Epithelial cell of esophagus (primary cell): ENCODE results near the gene ABHD16B.

Experiments
- DNase-seq: peaks from one replicate; pipeline ENCODE4 v3.0.0; 2010; ENCODE audit warnings: low read depth
- H3K4me3 ChIP-seq: 2 replicates; pipeline ENCODE4 v1.5.1; 2011; ENCODE audit warnings: mild to moderate bottlenecking, low read length, control low read depth
- TF ChIP-seq, protein P1 (sequence below): IDR thresholded peaks from 2 replicates; pipeline ENCODE4 v1.5.1; 2011; ENCODE audit warnings: low read depth, mild to moderate bottlenecking, low read length, control low read depth, inconsistent platforms; ENCODE audit not compliant: insufficient read depth; ENCODE audit errors: missing control alignments

Gene ABHD16B

DNA sequence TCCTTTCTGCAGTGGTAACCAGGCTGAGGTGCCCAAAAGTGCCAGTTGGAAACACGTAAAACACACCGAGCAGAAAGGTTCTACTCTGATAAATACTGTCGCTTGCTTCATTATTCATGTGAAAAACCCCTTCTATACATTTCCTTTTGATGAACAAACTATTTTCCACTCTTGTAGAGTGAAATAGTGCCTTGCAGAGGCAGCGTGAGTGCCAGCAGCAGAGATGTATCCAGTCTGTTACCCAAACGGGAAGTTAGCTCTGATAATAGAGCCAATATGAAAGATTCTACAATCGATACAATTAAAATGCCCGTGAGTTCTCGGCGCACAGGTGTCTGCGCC is 31.7 kb upstream of the ABHD16B start:
- no peak overlapping the region for H3K4me3 ChIP-seq
- TF ChIP-seq, protein P1, sequence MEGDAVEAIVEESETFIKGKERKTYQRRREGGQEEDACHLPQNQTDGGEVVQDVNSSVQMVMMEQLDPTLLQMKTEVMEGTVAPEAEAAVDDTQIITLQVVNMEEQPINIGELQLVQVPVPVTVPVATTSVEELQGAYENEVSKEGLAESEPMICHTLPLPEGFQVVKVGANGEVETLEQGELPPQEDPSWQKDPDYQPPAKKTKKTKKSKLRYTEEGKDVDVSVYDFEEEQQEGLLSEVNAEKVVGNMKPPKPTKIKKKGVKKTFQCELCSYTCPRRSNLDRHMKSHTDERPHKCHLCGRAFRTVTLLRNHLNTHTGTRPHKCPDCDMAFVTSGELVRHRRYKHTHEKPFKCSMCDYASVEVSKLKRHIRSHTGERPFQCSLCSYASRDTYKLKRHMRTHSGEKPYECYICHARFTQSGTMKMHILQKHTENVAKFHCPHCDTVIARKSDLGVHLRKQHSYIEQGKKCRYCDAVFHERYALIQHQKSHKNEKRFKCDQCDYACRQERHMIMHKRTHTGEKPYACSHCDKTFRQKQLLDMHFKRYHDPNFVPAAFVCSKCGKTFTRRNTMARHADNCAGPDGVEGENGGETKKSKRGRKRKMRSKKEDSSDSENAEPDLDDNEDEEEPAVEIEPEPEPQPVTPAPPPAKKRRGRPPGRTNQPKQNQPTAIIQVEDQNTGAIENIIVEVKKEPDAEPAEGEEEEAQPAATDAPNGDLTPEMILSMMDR: no peak
- DNase-seq: no peak

DNA sequence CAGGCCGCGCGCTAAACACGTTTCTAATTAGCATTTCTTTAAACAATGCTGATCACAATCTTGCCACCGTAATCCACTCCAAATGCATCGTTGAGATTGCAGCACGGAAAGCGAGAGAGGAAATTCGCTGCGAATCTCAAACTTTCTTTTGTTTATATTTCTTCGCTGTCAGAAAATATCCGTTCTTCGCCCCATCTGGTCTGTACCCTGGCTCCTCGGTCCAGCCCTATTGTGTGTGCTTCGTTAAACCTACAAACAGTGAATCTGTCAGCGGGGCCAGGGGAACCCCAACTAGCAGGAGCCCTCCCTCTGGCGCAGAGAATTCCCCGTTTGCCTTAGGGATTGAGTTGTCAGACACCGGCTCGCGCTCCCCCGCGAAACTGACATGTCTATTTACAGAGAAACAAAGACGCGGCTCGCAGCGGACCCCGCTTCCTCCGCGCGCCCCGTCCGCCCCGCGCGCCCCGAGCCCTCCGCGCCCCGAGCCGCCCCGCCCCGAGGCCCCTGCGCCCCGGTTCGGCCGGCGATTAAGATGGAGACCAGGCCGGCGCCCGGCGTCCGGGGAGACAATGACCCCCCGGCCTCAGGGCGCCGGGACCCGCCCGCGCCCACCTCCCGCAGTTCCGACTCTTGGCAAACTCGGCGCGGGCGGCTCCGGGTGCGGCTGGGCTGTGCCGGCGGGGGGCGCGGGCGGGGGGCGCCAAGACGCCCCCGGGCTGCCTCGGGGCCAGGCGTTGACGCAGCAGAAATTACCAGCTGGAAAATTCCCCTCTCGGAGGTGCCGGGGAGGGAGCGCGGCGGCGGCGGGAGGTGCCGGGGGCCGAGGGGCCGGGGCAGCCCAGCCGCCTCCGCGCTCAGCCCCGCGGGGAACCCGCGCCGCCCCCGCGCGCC is 31.1 kb upstream of the ABHD16B start:
- TF ChIP-seq, protein P1: no peak
- peak; percentile 14 for DNase-seq
- H3K4me3 ChIP-seq: peak overlapping the region; percentile 18

DNA sequence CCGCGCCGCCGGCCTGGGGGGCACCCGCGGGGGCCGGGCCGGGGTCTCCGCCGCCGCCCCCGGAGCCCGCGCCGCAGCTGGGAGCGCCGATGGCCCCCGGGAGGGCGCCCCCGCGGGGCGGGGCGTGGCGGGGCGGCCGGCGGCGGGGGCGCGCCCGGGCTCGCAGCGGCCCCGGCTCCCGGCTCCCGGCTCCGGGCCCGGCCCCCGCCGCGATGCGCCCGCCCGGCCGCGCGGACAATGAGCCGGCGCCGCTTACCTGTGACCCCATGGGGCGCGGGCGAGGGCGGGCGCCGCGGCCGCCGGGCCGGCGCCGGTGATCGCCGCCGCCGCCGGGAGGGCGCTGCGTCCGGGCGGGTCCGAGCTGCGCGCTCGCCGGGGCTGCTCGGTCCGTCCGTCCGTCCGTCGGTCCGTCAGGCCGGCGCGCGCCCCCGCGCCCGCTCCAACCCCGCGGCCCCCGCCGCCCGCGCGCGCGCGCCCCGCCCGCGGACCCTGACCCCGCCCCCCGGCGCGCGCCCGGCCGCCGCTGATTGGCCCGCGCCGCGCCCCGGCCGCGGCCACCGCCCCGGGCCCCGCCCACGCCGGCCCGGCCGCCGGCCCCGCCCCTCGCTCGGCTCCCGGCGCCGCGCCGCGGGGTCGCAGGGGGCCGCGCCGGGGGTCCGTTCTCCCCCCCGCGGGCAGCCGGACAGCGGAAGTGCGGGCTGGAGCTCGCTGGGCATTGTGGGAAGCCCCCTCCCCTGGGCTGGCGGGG is 30.3 kb upstream of the ABHD16B start, which contains the start of gene ZBTB46:
Gene ZBTB46 (minus strand): TSS at position 424 of the 748 bp plus-strand sequence. CDS start 40,507 bp downstream, outside the sequence.
- peak within 1 kb of the TSS; percentile 18 for H3K4me3 ChIP-seq
- TF ChIP-seq, protein P1: no peak
- peak; percentile 53 for DNase-seq

DNA sequence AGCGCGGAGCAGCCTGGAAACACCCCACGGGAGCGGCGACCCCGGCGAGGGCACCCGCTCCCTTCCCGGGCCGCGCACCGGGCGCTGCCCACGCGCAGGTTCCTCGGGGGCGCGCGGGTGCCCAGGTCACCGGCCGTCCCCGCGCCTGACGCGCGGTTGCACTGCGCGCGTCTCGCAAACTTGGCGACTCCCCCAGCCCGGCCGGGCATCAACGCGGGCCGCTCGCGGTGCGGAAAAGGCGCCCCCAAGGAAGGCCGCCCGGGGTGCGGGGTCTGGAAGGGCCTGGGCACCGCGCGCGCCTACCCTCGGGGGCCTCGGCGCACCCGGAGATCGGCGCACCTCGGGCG is 29.7 kb upstream of the ABHD16B start:
- TF ChIP-seq, protein P1: no peak
- no peak overlapping the region for H3K4me3 ChIP-seq
- no peak for DNase-seq

DNA sequence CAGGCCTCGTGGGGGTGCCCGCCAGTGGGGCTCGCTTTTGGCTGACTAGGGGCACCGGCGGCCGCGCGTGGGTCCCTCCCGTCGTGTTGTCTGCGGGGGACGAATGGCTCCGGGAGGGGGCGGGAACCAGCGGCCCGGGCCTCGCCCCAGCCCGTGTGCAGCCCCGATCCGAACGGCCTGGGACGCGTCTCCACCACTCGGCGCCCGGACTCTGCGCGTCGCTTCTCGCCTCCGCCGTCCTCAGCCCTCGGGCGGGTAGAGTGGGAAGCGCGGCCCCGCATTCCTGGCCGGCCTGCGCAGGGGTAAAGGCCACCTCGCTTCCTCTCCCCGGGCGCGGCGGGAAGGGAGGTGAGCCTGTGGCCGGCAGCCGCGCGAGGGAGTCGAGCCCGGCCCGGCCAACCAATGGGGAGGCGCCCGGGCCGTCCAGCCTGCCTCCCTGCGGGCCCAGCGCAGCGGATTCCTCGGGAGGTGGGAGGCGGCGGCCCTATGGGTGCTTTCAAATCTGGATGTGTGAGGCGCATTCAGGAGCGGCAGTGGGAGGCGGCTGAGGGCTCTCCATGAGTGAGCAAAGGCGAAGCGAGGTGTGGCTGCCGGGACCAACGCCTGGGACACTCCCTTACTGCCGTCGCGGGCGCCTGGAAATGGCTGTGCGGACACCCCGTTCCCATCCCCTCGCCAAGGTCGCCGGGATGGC is 29.2 kb upstream of the ABHD16B start:
- no peak overlapping the region for H3K4me3 ChIP-seq
- TF ChIP-seq, protein P1: no peak
- peak; percentile 23 for DNase-seq

DNA sequence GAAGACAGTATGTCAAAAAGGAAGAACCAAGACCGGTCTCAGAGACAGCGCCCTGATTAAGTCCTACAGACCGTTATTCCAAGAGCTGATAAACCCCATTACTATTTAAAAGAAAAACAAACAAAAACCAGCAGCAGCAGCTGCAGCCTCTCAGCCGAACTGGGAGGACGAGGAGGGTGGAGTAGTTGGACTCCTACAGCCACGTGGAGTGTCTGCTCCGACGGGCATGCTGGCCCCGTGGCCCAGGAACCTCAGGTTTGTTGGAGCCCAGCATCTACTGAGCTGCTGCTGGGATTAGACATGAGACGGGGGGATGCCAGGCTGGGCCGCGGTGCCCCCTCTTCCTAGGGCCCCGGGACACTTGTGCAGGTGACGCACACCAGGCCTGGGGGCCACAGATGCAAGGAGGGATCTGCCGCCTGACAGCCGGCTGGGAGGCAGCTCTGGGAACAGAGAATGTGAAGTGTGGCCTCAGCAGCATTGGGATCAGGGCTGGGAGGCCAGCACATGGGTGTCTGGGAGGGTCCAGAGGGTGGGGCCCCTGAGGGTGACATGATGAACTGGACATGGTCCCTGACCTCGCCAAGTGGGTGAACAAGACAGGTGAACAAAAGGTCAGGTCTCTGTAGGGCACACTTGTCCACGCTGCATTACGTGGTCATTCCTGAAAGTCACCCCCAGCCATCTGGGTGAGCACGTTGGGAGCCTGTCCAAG is 27.4 kb upstream of the ABHD16B start:
- no peak for DNase-seq
- TF ChIP-seq, protein P1: no peak

More for the DNA sequence above, 27.4 kb upstream of the ABHD16B start:
- no peak overlapping the region for H3K4me3 ChIP-seq
